Stromal cell of bone marrow (primary cell): ENCODE results near the gene CUL2.
"Not testable (repeated sequence)": the region's sequence is repeated elsewhere in the genome, so short reads cannot be mapped to it uniquely, and the experiment has no call there.

Source experiments
- DNase-seq: peaks from one replicate; pipeline ENCODE4 v3.0.0-alpha.2; 2012; ENCODE audit warnings: low read depth

Gene CUL2

GRCh38 chr10:34978080-34978479, 112.1 kb downstream of the CUL2 start:
- no peak for DNase-seq

DNA sequence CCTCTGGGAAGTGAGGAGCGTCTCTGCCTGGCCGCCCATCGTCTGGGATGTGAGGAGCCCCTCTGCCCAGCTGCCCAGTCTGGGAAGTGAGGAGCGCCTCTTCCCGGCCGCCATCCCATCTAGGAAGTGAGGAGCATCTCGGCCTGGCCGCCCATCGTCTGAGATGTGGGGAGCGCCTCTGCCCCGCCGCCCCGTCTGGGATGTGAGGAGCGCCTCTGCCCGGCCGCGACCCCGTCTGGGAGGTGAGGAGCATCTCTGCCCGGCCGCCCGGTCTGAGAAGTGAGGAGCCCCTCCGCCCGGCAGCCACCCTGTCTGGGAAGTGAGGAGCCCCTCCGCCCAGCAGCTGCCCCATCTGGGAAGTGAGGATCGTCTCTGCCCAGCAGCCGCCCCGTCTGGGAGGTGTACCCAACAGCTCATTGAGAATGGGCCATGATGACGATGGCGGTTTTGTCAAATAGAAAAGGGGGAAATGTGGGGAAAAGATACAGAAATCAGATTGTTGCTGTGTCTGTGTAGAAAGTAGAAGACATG, 113.7 kb downstream of the CUL2 start:
- not testable (repeated sequence) for DNase-seq

GRCh38 chr10:34974364-34975065, 115.6 kb downstream of the CUL2 start:
- not testable (repeated sequence) for DNase-seq

DNA sequence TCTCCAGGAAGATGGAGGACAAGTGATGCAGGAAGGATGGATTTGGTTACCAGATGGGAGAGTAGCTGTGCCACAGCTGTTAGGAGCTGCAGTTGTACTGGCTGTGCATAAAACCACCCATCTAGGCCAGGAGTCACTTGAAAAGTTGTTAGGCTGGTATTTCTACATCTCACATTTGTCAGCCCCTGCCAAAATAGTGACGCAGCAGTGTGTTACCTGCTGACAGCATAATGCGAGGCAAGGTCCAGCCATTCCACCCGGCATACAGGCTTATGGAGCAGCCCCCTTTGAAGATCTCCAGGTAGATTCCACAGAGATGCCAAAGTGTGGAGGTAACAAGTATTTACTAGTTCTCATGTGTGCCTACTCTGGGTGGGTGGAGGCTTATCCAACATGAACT, 116.4 kb downstream of the CUL2 start:
- not testable (repeated sequence) for DNase-seq

- DNase-seq, result not testable (repeated sequence)
Observed at GRCh38 chr10:34973121-34973520, 117.0 kb downstream of the CUL2 start.

DNA sequence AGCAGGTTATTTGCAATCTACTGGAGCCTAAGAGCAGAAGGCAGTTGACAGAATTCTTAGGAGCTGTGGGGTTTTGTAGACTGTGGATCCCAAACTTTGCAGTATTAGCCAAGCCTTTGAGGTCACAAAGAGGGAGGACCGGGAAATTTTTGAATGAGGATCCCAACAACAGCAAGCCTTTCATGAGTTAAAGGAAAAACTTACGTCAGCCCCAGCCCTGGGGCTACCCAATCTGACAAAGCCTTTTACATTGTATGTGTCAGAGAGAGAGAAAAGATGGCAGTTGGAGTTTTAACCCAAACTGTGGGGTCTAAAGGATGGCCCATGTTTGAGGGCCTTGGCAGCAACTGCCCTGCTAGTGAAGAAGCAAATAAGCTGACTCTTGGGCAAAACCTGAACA, 117.5 kb downstream of the CUL2 start:
- DNase-seq, result not testable (repeated sequence)

DNA sequence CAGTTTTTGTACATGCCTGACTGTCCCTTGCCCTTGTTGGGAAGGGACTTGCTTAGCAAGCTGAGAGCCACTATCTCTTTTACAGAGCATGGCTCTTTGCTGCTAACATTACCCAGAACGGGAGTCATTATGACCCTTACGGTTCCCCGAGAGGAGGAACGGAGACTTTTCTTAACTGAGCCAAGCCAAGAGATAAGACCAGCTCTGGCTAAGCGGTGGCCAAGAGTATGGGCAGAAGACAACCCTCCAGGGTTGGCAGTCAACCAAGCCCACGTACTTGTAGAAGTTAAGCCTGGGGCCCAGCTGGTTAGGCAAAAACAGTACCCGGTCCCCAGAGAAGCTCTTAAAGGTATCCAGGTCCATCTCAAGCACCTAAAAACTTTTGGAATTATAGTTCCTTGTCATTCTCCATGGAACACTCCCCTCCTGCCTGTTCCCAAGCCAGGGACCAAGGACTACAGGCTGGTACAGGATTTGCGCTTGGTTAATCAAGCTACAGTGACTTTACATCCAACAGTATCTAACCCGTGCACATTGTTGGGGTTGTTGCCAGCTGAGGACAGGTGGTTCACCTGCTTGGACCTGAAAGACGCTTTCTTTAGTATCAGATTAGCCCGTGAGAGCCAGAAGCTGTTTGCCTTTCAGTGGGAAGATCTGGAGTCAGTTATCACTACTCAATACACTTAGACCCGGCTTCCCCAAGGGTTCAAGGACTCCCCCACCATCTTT, 118.4 kb downstream of the CUL2 start:
- not testable (repeated sequence) for DNase-seq

DNA sequence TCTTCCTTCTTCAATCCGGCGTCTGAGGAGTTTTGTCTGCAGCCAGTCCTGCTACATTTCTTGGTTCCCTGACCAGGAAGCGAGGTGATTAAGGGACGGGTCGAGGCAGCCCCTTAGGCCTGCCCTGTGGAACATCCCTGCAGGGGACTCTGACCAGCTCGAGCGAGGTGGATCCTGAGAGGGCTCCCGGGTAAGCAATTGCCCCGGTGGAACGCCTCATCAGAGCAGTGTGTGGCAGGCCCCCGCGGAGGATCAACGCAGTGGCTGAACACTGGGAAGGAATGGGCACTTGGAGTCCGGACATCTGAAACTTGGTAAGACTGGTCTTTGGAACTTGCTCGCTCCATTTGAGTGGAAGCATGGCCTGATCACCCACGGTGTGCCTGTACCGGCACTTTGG, 121.0 kb downstream of the CUL2 start:
- no peak for DNase-seq

- DNase-seq, result peak; percentile 90
Observed at GRCh38 chr10:34967335-34967880, 122.7 kb downstream of the CUL2 start.

- DNase-seq, result peak; percentile 35
Observed at GRCh38 chr10:34966451-34966850, 123.7 kb downstream of the CUL2 start.

GRCh38 chr10:34966040-34966439, 124.1 kb downstream of the CUL2 start:
- DNase-seq, result no peak

DNA sequence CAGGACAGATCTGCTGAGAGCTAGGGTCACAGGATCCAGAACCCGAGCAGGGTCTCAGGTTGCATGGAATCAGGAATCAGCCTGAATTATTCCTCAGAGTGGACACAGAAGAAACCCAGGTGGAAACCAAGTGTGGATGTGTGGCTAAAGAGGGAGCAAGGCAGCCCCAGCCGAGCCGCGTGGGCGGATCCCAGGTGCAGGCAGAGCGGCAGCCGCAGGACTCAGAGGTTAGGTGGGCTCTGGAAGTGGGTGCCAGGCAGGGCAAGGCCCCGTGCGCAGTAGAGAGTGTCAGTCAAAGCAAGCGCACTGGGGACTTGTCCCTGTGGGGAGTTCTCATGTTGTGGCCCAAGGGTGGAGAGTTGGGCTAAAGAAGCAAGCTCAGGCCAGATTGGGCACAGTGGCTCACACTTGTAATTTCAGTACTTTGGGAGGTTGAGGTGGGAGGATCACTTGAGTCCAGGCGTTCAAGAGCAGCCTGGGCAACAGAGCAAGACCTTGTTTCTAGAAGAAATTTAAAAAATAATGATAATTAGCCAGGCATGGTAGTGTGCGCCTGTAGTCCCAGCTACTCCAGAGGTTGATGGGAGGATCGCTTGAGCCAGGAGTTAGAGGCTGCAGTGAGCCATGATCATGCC, 125.9 kb downstream of the CUL2 start:
- no peak for DNase-seq

- no peak for DNase-seq
Observed at GRCh38 chr10:34962866-34963265, 127.3 kb downstream of the CUL2 start.

GRCh38 chr10:34960983-34961382, 129.2 kb downstream of the CUL2 start:
- DNase-seq, result no peak

GRCh38 chr10:34959786-34960185, 130.4 kb downstream of the CUL2 start:
- no peak for DNase-seq

DNA sequence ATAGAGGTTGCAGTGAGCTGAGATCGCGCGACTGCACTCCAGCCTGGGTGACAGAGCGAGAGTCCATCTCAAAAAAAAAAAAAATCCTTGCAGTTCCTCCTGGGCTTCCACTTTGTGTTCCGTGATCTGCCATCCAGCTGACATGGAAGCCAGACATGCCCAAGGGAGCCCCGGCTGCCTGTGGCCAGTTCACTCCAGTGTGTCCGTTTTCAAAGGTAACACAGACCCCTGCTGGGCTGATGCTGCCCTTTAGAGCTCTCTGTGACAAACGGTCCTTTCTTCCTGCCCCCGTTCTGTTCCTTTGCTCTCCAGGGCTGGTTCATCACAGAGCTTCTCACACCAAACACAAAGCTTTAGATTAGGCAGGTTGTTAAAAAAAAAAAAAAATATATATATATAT, 130.8 kb downstream of the CUL2 start:
- no peak for DNase-seq
